LoVo (cell line): ENCODE data around the gene NDUFS1.
"Not testable (repeated sequence)": the region's sequence is repeated elsewhere in the genome, so short reads cannot be mapped to it uniquely, and the experiment has no call there.

ENCODE experiments used
- DNase-seq: peaks from one replicate; pipeline ENCODE4 v3.0.0-alpha.2; 2016; ENCODE audit warnings: low spot score

Gene NDUFS1

DNA sequence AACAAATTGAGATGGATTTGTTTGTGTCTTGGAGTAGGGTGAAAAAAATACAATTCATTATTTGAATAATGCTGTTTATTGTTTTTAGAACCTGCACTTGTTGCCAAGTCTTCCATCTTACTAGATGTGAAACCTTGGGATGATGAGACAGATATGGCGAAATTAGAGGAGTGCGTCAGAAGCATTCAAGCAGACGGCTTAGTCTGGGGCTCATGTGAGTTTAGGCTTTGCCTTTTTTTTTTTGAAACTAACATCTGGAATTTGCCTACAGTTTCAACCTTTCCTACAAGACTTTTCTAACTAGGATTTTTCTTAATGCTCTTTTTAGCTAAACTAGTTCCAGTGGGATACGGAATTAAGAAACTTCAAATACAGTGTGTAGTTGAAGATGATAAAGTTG, 3.2 kb upstream of the NDUFS1 start:
- not testable (repeated sequence) for DNase-seq

DNA sequence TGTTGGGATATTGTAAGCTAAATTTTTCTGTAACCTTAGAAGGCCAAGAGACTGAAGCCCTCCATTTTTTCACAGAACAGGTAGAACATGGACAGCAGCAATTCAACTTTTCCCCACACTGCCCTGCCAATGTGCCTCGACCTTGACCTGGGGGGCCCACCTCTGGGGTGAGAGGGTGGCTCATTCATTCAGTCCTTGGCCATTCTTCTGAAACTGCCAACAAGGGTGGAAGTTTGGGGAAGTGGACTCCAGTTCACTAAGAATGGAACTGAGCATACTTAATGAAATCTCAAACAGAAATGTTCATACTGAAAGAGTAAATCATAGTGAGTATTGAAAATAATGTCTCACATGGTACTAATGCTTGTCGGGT, 1.5 kb upstream of the NDUFS1 start:
- no peak for DNase-seq

- DNase-seq = peak; percentile 19
These were observed 1.0 kb upstream of the NDUFS1 start for GRCh38 chr2:206160125-206160806.

- peak; percentile 12 for DNase-seq
These were observed 490 bp downstream of the NDUFS1 start for GRCh38 chr2:206158563-206159345.

DNA sequence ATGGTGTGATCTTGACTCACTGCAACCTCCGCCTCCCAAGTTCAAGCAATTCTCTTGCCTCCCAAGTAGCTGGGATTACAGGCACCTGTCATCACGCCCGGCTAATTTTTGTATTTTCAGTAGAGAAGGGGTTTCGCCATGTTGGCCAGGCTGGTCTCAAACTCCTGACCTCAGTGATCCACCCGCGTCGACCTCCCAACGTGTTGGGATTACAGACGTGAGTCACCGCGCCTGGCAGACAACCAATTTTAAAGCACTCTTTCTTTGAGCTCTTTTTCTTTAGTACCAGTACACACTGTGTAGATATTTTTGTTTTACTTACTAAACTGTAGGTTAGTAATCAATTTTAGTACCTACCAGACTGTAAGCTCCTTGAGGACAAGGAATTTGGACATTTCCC, 2.2 kb downstream of the NDUFS1 start:
- not testable (repeated sequence) for DNase-seq

GRCh38 chr2:206154197-206154596, 5.0 kb downstream of the NDUFS1 start:
- DNase-seq = no peak

GRCh38 chr2:206150631-206151030, 8.6 kb downstream of the NDUFS1 start:
- DNase-seq = no peak

GRCh38 chr2:206150168-206150567, 9.1 kb downstream of the NDUFS1 start:
- no peak for DNase-seq

GRCh38 chr2:206149330-206149729, 9.9 kb downstream of the NDUFS1 start:
- DNase-seq = no peak

DNA sequence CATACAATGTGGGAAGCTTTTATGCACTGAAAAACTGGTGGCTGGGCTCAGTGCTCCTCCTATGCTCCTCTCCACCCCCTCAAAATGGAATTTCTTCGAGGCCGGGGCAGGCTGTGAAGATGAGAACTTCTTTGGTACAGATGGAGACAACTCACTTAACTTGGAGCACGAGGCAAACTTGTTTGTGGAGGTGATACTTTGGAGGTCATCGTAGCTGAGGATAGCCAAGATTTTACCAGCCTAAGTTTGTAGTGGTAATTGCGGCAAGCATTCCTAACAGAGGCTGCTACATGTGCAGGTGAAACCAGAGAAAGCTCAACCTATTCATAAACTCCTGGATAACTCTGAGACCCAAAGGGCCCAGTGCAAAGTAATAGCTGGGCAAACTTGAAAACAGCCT, 13.6 kb downstream of the NDUFS1 start:
- no peak for DNase-seq

GRCh38 chr2:206144383-206144782, 14.9 kb downstream of the NDUFS1 start:
- no peak for DNase-seq

DNA sequence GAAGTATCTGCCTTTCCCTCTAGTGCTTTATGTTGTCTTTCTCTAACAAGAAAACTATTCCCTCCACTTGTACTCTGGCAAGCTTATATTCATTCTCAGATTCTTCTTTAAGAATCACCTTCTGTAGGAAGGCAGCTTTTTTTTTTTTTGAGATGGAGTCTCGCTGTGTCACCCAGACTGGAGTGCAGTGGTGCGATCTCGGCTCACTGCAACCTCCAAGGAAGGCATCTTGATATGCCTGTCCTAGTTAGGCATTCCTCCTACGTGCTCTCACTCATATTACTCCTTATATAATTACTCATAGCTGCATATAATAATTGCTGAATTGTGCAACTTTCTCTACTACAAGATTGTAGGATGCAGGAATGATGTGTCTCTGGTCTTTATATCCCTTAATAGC, 15.8 kb downstream of the NDUFS1 start:
- DNase-seq = no peak

GRCh38 chr2:206127656-206128055, 31.6 kb downstream of the NDUFS1 start:
- no peak for DNase-seq

DNA sequence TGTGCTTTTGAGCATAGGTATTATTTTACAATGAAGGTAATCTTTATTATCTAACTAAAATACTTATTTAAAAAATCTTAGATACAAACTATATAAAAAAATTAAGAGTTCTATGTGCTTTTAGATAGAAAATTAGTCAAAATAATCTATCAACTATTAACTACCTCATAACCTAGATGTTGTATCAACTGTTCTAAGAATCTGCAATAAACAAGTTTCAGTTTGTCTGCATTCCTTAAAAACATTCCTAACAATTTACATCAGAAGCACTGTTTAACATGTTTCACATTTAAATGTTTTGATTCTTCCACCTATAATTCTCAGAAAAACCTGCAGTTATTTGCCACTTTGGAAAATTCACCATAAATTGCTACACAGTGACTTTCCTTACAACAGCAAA, 33.3 kb downstream of the NDUFS1 start:
- no peak for DNase-seq

DNA sequence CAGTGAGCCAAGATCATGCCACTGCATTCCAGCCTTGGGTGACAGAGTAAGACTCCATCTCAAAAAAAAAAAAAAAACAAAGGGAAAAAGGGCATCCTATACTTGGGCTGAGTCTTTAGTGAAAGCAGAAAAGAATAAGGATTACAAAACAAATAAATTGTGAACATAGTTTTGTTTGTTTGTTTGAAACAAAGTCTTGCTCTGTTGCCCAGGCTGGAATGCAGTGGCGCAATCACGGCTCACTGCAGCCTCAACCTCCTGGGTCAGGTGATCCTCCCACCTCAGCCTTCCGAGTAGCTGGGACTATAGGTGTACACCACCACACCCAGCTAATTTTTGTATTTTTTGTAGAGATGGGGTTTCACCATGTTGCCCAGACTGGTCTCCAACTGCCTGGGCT, 36.7 kb downstream of the NDUFS1 start:
- not testable (repeated sequence) for DNase-seq

DNA sequence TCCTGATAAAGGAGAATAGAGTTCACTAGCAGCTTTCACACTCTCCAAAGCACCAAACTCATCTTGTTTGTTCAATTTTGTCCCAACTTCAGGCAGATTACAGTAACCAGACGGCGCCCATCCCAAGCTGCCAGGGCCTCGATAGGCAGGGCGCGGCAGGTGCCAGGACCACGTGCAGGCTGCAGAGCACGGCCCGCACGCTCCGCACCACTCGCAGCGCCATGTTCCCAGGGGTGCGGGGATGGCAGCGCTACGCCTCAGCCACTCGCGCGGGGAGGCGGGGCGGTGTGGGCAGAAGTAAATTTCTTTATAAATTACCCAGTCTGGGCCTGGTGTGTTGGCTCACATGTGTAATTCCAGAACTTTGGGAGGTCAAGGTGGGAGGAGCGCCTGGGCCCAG, 43.0 kb downstream of the NDUFS1 start:
- DNase-seq = no peak

DNA sequence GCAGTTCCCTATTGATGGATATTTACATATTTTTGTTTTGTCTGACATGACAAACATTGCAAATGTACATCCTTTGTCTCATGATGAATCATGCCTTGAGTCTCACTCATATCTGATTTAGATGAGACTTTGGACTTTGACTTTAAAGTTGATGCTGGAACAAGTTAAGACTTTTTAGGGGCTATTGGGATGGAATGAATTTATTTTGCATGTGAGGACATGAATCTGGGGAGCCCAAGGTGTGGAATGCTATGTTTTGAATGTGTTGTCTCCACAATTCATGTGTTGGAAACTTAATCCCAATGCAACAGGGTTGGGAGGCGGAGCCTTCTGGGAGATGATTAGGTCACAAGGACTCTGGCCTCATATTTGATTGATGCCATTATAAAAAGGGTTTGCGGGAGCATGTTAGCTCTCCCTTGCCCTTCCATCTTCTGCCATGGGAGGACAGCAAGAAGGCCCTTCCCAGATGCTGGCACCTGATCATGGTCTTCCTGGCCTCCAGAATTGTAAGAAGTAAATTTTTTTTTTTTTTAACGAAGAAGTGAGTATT, 44.1 kb downstream of the NDUFS1 start:
- DNase-seq = peak; percentile 7

DNA sequence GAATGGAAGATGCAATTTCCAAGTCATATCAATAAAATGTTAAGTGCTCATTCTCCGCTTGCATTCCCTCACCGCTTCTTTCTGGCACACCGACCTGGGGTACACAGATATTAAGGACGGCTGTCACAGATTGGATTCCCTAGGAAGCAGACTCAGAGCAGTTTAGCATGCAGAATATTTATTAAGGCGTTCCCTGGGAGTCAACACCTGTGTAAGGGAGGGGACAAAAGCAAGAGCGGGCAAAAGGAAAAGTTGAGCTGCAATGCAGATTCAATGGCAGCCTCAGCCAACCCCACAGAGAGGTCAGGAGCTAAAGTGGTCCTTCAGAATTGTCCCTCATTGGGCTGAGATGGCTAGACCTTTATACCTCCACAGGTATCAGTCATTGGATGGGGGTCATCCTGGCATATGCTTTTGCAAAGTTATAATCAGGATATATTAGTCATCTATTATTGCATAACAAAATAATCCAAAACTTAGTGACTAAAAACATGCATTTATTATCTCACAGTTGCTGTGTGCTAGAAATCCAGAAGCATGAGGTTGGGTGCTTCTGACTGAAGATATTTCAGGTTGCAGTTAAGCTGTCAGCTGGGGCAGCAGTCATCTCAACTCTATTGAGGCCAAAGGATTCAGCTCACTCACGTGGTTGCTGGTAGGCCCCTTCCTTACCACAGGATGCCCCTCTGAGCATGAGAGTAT, 46.2 kb downstream of the NDUFS1 start:
- no peak for DNase-seq

GRCh38 chr2:206112108-206112507, 47.1 kb downstream of the NDUFS1 start:
- DNase-seq = no peak

- no peak for DNase-seq
These were observed 50.5 kb downstream of the NDUFS1 start for GRCh38 chr2:206108713-206109112.

DNA sequence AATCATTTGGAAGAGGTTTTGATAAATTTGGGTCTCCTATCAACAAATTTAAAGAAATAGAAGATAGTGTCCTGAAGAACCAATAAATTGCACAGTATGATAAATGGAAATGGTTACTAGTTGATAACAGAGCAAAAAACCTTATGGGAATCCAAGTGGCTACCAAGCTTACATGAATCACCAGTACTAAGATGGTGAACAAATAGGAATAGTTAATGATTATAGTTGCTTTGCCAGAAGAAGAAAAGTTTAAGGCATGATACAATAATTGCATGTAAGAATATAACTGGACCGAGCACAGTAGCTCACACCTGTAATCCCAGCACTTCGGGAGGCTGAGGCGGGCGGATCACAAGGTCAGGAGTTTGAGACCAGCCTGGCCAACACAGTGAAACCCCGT, 53.7 kb downstream of the NDUFS1 start:
- no peak for DNase-seq

GRCh38 chr2:206105038-206105437, 54.2 kb downstream of the NDUFS1 start:
- no peak for DNase-seq

GRCh38 chr2:206098872-206099271, 60.4 kb downstream of the NDUFS1 start:
- DNase-seq = not testable (repeated sequence)
